SIG-M5 treated with dmso at 0.1 percent for 504 hours (cell line): ENCODE data around the gene COX20.

ENCODE experiments used
- DNase-seq: peaks from one replicate; lab custom pipeline; 2025; ENCODE audit not compliant: unreplicated experiment; lab: John Stamatoyannopoulos, UW

Gene COX20

DNA sequence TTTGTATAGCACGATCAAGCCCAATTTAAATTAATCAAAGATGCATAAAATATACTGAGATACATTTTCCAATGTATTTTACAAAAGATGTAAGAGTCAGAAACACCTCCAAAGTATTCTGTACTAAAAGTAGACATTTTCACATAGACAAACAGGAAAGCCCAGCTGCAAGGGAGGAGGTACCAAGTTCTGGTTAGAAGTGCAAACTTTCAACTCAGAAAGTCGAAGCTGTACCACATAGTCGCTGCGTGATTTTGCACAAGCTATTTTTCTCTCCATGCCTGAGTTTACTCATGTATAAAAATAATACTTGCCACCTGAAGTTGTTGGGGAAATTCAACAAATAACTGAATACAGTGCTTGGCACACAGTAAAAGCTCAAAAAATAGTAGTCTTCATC, 34.5 kb downstream of the COX20 start:
- no peak for DNase-seq

DNA sequence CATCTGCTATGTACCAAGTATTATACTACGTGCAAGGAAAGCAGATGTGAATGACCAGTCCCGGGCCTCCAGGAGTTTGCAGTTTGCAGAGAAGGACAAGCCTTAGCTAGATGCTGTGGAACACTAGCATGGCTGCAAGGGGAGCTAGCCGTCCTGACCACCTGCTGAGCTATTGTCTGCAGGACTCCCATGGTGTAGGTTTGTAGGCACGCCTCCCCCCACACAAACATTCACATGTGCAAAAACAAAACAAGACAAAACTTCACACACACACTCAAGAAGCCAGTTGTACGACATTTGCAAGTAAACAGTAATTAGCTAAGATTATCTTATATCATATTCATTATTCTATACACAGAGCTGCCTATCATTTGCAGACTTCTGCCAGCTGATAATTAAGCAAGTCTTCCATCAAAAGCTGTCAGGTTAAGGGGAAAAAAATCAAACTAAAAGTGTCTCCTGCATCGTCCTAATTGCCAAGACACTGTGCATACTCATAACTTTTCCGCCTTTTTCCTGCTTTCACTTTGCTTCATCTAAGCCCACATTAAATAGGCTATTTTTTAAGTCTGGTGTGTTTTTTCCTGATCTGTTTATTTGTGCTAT, 39.6 kb downstream of the COX20 start:
- no peak for DNase-seq

DNA sequence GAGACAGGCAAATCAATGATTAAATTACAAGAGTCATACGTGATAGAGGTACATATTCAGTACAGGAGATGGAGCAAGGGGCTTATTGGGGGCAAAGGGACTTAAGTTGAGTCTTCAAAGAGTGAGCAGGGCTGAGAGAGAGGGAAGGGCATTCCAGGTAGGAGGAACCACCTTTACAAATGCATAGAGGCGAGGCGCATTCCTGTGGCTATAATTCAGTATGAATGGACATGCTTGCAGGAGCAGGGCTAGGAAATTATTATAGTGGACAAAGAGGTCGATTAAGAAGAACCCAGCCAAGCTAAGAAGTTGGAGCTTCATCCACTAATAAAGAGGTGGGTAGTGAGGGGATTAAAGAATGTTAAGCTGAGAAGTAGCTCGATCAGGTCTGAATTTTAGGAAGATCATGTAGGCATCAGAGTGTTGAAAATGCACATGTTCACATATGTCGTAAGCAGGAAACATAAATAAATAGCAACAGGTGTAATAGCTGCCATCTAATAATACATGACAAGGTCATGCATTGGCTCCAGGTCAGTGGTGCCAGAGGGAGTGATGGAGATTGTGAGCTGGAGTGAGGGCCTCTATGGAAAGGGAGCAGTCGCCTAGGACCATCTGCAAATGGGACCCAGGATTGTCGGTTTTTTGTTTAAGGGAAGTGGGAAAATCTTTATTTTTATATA, 40.9 kb downstream of the COX20 start:
- no peak for DNase-seq

DNA sequence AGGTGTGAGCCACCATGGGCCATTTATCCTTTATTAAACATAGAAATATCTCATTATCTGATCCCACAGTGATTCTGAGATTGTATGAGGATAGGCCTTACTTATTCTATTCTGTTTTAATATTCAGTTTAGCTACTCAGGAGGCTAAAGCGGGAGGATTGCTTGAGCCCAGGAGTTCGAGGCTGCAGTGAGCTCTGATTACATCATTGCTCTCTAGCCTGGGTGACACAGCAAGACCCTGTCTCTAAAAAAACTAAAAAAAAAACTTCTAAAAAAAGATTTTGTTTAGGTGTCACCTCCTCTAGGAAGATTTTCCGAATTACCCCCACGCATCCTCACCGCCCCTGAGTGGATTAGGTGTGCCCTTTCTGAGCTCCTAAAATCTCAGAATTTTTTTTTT, 43.2 kb downstream of the COX20 start:
- no peak for DNase-seq

GRCh38 chr1:244881552-244882280, 46.3 kb downstream of the COX20 start:
- DNase-seq, result no peak

- DNase-seq, result no peak
These were observed 51.8 kb downstream of the COX20 start for GRCh38 chr1:244887281-244887680.

GRCh38 chr1:244893836-244894235, 58.4 kb downstream of the COX20 start:
- no peak for DNase-seq
